HG02588 (cell line): ENCODE data around the gene PIP5K1C.
"Not testable (repeated sequence)": the region's sequence is repeated elsewhere in the genome, so short reads cannot be mapped to it uniquely, and the experiment has no call there.

Source experiments
- ATAC-seq: cut with Tn5 transposase; IDR thresholded peaks from one replicate; pipeline ENCODE4 v1.9.1; 2021; ENCODE audit warnings: mild to moderate bottlenecking, moderate library complexity; ENCODE audit not compliant: unreplicated experiment

The PIP5K1C gene

DNA sequence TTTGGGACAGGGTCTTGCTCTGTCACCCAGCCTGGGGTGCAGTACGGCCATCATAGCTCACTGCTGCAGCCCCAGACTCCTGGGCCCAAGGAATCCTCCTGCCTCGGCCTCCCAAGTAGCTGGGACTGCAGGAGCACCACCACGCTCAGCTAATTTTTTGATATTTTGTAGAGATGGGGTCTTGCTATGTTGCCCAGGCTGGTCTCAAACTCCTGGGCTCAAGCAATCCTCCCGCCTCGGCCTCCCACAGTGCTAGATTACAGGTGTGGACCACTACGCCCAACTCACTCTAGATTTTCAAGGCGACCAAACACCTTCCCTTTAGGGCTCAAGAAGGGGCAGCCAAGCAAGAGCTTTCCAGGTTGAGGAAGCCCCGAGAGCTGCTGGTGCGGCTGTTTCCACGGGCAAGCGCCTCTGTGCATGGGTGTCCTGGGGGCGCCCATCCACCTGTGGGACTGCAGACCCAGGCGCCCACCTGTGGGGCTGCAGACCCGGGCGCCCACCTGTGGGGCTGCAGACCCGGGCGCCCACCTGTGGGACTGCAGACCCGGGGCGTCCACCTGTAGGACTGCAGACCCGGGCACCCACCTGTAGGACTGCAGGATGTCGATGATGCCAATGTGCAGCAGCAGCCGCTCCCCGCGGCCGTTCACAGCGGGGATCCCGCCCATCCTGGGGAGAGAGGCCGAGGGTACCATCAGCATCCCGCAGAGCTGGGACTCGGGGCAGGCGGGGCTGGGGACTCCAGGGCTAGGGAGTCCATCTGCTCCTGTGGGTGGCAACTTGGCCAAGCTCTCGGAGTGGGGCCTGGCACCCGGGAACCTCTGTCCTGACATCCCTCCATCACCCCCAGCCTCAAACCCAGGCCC, 52.0 kb downstream of the PIP5K1C start:
- ATAC-seq = no peak

DNA sequence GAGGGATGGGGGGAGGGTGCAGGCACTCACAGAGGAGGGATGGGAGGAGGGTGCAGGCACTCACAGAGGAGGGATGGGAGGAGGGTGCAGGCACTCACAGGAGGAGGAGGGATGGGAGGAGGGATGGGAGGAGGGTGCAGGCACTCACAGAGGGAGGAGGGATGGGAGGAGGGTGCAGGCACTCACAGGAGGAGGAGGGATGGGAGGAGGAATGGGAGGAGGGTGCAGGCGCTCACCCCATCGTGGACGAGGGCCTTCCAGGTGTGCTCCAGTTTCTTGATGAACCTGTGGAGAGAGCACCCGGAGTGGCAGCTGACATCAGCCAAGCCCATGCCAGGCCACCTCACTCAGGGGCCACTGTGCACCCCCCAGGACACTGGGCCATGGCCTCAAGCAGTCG, 53.2 kb downstream of the PIP5K1C start:
- not testable (repeated sequence) for ATAC-seq

DNA sequence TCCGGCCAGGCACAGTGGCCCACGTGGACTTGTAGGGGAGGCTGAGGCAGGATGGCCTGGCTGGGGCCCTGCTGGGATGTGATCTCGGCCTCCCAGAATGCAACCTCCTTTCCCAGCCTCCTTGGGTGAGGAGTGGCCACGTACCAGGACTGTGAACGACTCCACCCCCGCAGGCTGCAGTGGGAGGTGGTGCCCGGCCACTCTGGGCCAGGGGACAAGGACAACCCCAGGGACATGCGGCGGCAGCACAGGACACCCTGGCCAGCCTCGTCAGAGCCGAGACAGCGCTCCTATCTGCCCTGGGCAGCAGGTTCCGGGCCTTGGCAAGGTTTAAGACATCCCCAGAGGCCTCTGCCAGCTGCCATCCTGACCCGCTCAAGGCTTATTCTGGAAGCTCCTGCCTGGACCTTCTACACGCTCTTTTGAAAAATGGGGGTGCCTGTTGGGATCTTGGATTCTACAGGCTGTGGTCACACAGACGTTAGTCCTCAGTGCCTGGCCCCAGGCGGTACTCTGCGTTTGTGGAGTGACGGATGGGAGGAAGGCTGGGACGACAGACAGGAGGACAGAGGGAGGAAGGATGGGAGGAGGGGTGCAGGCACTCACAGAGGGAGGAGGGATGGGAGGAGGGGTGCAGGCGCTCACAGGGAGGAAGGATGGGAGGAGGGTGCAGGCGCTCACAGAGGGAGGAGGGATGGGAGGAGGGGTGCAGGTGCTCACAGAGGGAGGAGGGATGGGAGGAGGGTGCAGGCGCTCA, 53.8 kb downstream of the PIP5K1C start:
- ATAC-seq = no peak

DNA sequence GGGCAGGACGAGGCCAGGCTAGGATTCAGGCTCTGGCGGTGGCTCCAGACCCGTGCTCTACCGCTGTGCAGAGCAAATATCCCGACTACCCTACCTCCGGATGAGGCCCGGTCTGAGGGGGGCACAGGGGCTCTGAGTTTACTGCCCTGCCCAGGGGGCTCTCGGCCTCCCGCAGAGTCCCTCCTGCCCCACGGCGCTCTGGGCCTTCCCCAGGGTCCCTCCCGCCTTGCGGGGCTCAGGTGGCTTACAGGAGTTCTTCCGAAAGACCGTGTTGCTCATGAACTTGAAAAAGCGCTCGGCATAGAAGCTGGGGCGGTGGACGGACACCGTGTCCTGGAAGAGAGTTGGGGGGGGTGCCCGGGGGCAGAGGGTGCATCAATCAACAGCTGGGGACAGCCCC, 54.5 kb downstream of the PIP5K1C start:
- ATAC-seq = no peak

DNA sequence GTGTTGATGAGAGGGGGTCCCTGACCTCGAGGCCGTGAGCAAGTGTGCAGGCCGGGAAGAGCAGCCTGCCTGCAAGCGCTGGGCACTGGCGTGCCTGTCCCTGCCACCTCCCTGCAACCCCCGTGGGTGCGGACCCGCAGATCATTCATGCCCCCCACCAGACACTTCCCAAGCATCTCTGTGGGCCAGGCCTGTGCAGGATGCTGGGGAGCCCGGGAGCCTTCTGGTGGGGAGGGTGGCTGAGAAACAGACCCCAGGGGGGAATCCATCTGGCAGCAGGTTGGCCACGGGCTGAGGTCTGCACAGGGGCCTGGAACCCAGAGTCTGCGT, 55.2 kb downstream of the PIP5K1C start:
- ATAC-seq = no peak

DNA sequence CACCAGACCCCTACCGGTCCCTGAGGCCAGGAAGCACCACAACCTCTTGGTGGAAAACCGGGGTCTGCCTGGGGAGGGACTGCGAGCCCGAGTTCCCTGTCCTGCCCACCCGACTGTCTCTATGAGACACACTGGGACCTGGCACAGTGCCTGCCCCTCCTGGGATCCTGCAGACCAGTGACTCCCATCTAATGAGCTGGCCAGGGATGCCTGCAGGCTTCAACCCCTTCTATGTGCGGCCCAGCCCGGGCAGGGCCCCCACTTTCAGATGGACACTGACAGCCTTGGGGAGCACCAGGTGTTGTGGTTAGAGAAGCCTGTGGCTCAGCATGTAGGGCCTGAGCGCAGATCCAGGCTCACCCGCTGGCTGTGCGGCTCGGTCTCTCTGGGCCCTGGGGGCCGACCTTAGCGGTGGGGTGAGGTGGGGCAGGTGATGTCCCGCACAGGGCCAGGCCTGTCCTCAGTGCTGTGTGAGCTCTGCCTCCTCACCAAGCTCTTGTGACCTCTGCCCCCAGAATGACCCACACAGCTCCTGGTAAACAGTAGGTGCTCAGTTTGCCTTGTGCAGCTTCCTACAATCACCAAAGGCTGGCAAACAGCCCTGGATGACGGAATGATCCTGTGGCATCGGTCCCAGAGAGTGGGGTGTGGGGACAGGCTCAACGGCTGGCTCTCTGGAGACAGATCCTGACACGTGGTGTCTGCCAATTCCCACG, 55.8 kb downstream of the PIP5K1C start:
- no peak for ATAC-seq

DNA sequence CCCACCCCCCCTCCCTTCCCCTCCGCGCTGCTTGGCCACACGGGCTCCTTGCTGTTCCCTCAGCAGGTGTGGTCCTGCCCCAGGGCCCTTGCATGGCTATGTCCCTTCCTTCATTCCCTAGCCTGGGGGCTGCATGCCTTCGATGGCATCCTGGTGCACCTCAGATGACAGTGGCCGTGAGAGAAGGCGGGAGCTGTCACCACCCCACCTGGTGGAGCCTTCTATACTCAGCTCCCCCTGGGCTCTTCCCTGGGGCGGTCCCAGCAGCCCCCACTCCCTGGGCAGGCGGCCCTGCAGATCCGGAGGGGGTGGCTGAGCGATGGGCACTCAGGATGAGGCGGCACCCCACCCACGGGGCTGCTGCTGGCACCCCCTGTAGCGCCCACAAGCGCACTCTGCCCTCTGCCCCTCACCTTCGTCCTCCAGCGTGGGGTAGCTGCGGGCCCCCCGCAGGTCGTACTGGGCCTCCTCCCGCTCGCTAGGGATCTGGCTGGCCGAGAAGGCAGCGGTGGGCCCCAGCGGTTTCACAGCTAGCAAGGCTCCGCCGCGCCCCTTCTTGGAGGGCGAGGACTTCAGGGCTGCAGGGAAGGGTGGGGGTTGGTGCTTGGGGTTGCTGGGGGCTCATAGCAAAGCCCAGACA, 56.5 kb downstream of the PIP5K1C start:
- no peak for ATAC-seq

DNA sequence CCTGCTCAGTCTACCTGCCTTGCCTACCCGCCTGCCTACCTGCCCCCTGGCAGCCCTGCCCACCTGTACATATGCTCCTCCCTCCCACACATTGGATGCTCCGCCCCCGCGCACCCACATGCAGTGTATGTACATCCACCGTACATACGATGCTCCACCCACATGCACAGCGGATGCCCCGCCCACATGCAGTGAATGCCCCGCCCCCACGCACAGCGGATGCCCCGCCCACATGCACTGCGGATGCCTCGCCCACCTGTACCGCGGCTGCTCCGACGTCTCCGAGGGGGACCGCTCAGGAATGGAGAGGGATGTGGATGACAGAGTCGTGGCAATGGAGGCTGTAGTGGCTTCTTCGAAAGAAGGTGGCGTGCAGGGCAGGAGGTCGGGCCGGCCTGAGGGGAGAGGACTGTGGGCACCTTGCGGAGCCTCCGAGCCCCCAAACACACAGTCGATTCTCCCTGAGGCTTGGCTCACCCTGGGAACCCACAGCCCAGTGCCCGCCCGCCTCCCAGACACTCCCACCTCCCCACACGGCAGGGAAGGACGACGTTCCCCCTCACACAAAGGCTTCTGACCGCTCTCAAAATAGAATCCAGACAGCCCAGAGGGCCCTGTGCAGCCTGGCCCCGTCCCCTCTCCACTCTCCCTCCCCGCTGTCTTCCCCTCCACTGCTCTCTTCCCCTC, 57.1 kb downstream of the PIP5K1C start:
- no peak for ATAC-seq

DNA sequence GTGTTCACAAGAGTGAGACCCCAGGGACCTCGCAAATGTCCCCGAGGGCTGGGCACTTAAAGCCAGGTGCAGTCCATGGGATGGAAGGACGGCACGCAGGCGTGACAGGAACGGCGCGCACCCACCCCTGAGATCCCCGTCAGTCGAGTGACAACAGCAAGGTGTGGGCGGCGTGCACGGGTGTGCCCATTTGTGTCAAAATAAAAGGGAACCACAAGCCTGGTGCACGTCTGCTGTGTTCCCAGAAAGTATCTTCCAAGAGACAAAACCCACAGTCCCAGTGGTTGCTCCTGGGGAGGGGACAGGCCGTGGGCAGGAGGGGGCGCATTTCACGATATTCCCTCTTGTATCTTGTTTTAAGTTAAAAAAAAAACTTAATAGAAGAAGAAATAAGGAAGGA, 58.0 kb downstream of the PIP5K1C start:
- ATAC-seq = no peak

DNA sequence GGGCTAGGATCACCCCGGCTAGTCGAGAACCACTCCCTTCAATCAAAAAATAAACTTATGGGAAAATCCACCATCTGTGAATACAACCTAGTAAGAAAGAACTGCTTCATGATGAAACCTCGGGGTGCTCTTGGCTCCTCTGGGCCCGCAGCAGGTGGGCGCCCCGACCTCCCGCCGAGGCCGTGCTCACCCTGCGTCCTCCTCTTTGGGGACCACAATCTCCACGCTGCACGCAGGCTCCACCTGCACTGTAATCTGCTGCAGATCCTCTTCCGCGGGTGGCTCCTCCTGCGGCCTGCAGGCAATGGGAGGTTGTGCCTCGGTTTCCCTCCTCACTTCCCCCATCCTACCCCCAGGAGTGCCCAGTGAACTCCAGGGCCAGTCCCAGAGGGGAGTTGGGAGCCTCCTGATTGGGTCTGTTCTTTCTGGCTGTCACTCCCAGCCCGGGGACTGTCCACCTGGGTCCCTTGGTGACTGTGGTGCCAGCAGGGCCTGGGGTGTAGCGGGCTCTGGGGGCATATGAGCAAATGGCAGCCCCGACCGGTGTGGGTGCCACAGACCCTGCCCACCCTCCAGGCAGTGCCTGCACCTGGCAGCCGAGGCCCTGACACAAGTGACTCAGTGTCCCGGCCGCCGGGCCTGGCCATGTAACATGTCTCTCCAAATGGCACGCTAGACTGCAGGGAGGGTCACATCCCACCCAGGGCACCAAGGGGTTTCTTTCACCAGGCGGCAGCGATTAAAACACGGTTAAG, 58.6 kb downstream of the PIP5K1C start:
- no peak for ATAC-seq

DNA sequence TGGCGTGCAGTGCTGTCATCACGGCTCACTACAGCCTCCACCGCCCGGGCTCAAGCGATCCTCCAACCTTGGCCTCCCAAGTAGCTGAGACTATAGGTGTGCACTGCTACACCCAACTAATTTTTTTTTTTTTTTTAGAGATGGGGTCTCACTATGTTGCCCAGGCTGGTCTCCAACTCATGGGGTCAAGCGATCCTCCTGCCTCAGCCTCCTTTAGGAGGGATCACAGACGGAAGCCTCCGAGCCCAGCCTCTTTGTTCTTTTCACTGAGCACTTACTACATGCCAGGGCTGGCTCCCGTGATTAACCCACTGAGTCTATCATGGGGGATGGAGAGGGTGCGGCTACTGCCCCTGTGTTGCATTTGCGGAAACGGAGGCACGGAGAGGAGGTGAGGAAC, 60.8 kb downstream of the PIP5K1C start:
- no peak for ATAC-seq

DNA sequence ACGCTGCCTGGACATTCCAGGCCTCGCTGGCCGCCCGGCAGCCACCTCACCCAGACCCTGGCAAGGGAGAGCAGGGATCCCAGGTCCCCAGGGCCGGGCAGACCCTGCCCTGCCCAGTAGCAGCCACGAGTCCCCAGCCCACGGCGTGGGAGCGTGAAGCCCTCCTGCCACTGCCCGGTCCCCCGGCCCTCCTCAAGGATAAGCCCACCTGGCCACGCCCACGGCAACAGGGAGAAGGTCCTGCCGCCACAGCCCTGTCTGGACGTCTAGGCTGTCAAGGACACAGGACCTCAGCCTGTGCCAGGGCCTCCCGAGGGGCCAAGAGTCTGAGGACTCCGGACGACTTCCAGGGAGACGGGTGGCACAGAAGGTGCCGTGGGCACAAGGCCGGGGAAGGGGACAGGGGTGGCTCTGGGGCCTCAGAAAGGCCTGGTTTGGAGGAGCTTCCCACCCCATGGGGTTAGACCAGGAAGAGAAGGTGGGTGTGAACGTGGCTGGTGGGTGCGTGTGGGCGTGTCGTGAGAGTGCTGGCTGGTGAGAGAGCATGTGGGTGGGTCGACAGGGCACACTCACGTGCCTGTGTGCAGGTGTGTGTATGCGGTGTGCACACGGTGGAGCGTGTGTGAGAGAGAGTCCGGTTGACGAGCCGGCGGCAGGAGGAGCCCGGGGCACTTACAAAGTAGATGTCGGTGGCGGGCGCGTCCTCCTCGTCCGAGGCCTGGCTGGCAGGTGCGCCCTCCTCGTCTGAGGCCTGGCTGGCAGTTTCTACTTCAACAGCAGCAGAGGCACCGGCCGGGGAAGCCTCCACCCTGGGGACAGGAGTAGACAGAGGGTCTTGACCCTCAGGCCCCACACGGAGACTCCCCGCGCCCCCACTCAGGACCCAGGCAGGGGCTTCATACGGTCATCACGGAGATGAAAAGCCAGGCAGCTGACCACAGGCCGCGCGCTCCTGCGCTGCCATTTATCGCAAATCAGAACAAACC, 61.8 kb downstream of the PIP5K1C start:
- no peak for ATAC-seq

DNA sequence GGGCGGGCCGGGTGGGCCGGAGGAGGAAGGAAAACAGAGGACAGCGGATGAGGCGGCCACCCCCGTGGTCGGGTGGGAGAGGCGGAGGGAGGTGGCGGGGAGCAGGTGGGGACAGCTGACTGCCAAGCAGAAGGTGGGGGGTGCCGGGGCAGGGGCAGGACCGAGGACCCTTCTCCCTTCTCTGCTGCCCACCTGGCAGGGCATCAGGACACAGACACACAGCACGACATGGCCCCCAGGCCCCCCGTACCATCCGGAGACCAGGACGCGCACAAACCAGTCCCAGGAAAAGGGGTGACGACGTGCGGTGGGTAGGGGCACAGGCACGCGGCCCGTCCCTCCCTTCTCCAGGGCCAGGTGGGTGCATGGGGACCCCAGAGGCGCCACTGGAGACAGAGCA, 62.6 kb downstream of the PIP5K1C start:
- no peak for ATAC-seq

DNA sequence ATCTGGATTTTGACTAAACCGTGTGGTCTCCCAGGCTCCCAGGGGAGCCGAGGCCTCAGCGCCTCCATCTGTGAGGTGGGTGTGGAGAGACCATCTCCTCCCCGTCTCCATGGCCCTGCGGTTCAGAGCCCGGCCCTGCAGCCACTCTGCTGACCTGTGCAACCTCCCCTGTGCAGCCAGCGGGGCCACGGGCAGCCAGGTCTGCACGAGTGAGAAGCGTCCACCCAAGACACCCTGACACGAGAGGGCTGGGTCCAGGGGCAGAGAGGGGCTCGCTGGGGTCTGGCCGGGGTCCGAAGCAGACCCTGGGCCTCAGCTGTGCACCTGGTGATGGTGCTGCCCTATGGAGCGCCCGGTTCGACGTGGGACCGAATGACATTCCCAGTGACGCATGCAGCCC, 63.3 kb downstream of the PIP5K1C start:
- ATAC-seq = no peak

DNA sequence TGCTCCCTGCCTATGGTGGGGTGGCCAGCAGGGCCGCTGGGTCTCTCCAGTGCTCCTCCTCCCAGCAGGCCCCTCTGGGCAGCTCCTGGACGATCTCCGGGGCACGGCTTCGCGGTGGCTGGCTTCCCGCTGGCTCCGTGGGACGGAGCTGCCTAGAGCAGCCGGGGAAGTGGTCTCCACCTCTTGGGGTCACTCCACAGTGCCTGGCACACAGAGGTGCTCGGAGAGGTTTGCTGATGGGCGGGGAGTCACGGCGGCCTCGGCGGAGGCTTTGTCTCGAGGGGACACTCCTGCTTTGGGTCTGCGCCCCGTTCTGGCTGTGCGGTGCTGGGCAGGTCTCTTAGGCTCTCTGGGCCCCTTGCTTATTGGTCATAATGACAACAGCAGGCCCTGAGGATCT, 63.8 kb downstream of the PIP5K1C start:
- ATAC-seq = no peak

DNA sequence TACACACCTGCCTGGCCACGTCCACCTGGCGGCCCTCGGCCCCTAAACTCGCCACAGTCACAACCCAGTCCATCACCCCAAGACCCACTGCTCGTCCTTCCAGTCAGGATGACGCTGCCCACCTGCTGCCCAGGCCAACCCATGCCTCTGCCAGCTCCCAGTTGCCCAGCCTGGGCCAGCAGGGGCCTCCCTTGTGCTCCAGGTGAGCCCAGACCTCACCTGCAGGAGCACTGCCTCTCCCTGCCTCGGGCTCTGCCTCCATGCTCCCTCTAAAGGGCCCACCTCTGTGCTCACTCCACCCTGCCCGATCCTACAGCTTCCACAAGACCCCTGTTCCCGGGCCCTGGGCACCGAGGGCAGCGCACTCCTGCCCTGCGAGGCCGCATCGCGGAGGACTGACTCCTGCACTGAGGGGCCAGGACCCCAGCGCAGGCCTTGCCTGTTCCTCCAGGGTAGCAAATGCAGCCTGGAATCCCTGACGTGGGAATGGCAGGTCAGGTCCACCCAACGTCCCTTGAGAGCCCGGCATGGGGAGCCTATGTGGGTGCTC, 65.7 kb downstream of the PIP5K1C start:
- no peak for ATAC-seq

DNA sequence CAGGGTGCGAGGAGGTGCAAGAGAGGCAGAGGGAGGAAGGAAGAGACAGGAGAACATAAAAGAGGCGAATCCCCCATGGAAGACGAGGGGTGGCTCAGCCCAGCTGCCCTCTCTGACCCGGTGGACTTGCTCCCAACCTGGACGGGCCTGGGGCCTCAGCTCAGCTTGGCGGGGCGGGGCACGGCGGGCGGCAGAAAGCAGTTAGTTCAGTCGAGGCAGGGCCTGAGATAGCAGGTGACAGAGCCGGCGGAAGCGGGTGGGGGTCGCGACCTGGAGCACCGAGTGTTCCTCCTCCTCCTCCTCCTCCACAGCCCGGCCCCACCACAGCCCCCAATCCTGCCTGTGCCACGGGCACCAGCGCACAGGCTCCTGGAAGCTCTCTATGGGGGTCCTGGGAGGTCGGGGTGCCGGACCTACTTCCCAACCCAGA, 66.7 kb downstream of the PIP5K1C start:
- ATAC-seq = no peak

DNA sequence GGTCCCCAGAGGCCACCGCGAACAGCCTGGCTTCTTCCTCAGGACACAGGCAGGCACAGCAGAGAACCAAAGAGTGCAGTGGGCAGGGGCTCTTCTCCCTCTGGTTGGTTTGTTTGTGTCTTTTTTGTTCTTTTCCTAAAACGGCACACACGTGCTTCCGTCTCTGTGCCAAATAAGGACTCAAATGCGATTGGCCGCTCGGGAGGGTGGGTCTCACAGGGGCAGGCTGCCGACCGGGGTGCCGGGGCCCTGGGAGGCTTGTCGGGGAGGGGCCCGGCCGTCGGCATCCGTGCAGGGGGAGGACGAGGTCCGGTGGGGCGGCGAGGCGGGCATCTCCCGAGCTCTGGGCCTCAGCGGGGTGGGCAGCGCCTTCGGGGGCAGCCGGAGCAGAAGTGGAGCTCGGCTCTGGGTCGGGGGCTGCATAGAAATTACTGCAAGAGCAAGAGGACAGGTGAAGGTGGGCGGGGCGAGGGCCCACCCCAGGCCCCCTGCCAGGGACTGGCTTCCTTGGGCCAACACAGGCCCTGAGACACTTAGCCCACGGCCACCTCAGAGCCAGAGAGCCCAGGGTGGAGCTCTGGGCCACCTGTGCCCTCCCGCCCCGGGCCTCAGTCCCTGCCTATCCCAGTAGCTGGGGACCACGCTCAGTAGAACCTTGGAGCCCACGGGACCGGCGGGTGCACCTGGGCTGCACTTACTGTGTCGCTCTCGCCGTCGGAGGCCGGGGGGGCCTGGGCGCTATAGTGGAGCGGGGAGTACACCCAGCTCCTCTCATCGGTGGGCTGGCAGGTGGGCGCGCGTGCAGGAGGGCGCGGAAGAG, 67.3 kb downstream of the PIP5K1C start:
- ATAC-seq = no peak
